ENCODE results near the gene SMNDC1. TPM values are rescaled to one million over a fixed set of nuclear protein-coding genes. Genes with fewer than 3 reads are reported as not detected.
A peak's percentile ranks its signal among the peaks of the same experiment; 100 is the strongest.

Gene SMNDC1
- total and polyA plus RNA-seq, 11 donors, result 5.2 to 23.1 (median 20.6) TPM

DNA sequence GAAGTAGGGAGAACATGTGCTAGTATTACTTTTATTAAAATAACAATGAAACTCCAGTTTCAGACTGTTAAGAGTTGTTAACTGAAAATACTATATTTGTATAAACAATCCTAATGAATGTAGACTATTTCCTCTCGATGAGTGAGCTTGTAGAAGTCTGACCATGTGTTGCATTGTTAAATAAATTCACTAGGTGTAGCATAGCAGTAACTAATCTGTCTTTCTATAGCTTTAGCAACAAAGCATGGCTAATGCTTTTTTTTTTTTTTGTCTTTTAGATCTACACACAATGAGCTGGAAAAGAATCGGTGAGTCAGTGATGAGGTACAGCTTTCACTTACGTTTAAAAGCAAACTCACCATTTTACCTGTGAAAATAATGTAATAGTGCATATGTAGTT is 60.2 kb downstream of the SMNDC1 start:
- ATAC-seq (no peak), DNase-seq (no peak)
- Histone ChIP-seq H3K27ac (no peak overlapping the region), H3K36me3 (peaks cover 0 to 22% (median 14%) of the 10 kb centered on the region in 9 donors), H3K27me3 (no peaks in the 10 kb centered on the region), H3K9me3 (no peaks in the 10 kb centered on the region), H3K4me3 (no peak overlapping the region), H3K4me1 (peaks cover 0 to 44% (median 17%) of the 10 kb centered on the region in 12 donors)
- intact Hi-C loops (cut with DNase I), result no loop called here
- 82 to 88% (median 85%) methylated on average over 3 of the region's 3 CpGs for WGBS, 4 donors
- no peak for TF ChIP-seq POLR2A (IDR thresholded peaks at IDR 0.05)
- TF ChIP-seq, protein P1, sequence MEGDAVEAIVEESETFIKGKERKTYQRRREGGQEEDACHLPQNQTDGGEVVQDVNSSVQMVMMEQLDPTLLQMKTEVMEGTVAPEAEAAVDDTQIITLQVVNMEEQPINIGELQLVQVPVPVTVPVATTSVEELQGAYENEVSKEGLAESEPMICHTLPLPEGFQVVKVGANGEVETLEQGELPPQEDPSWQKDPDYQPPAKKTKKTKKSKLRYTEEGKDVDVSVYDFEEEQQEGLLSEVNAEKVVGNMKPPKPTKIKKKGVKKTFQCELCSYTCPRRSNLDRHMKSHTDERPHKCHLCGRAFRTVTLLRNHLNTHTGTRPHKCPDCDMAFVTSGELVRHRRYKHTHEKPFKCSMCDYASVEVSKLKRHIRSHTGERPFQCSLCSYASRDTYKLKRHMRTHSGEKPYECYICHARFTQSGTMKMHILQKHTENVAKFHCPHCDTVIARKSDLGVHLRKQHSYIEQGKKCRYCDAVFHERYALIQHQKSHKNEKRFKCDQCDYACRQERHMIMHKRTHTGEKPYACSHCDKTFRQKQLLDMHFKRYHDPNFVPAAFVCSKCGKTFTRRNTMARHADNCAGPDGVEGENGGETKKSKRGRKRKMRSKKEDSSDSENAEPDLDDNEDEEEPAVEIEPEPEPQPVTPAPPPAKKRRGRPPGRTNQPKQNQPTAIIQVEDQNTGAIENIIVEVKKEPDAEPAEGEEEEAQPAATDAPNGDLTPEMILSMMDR (IDR thresholded peaks at IDR 0.05), result no peak

DNA sequence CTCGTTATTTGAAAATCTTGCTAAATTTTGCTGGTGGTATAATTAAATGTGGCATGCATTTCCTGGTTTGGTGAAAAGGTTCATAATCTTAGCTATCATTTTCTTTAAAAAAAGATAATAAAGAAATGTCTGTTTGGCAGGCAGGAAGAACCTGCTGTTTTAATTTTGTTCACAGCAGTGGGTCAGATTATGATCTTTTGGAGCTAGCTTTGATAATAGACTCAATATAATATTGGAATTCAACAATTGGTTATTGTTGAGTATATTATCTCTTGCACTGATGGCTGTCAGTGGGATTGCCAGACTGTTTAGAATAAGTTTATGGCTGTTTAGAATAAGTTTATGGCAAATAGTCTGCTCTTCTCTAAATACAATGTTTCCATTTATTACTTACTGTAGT is 62.2 kb downstream of the SMNDC1 start:
- Histone ChIP-seq H3K9me3 (peaks cover 0 to 12% (median 0%) of the 10 kb centered on the region in 12 donors), H3K4me3 (no peak overlapping the region), H3K27ac (no peak overlapping the region), H3K27me3 (no peaks in the 10 kb centered on the region), H3K36me3 (peaks cover 0 to 35% (median 18%) of the 10 kb centered on the region in 9 donors), H3K4me1 (peaks cover 0 to 48% (median 17%) of the 10 kb centered on the region in 12 donors)
- no peak for ATAC-seq
- no peak for DNase-seq
- WGBS, 4 donors, result 77 to 89% (median 83%) methylated on average over 1 of the region's 1 CpG
- TF ChIP-seq, protein P1 (IDR thresholded peaks at IDR 0.05), result no peak
- TF ChIP-seq POLR2A (IDR thresholded peaks at IDR 0.05), result no peak
- intact Hi-C loops (cut with DNase I), result no loop called here

DNA sequence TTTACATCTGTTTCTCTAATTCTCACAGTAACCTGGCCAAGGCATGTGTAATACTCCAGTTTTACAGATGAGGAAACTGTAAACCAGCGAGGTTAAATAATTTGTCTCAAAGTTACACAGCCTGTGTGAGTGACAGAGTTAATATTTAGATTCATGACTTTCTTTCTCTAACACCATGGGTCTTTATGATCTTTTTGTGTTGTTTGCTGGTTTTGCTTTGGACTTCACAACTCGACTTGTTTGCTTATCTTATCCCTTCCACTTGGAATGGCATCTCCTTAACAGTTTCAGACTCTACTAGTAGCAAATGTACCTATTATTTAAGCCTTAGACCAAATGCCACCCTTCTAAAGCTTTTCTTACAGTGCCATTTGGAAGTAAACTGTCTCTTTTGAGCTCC is 62.9 kb downstream of the SMNDC1 start:
- Histone ChIP-seq H3K27ac (peak overlapping the region in 3 of 12 donors; percentile 4 to 29 (median 23)), H3K36me3 (peaks cover 0 to 41% (median 20%) of the 10 kb centered on the region in 9 donors), H3K9me3 (peaks cover 0 to 16% (median 0%) of the 10 kb centered on the region in 12 donors), H3K4me3 (no peak overlapping the region), H3K27me3 (no peaks in the 10 kb centered on the region), H3K4me1 (peaks cover 0 to 48% (median 17%) of the 10 kb centered on the region in 12 donors)
- intact Hi-C loops (cut with DNase I), result no loop called here
- ATAC-seq (no peak), DNase-seq (no peak)
- WGBS, 4 donors, result 39 to 62% (median 48%) methylated on average over 2 of the region's 2 CpGs
- TF ChIP-seq, protein P1 (IDR thresholded peaks at IDR 0.05), result no peak
- TF ChIP-seq POLR2A (IDR thresholded peaks at IDR 0.05), result no peak

DNA sequence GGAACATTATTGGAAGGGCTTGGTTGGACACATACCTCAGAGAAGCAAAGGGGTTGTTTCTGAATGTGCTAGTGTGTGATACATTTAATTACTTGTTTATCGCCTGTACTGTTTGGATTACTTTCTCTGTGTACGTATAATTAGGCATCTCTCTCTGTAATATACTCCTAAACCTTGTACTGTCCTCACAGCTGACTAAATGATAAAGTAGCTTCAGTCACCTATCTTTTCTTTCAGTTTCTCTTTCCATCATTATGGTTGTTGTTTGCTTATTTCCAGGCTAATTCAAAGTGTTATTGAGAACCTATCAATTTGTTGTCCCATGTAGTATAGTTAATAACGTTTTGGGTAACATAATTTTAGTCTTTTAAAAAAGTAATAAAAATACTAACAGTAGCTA is 63.3 kb downstream of the SMNDC1 start:
- peak overlapping the region in 1 of 12 donors; percentile 9 for H3K4me3 ChIP-seq
- H3K4me1 ChIP-seq, result peaks cover 0 to 48% (median 17%) of the 10 kb centered on the region in 12 donors
- no peaks in the 10 kb centered on the region for H3K27me3 ChIP-seq
- TF ChIP-seq, protein P1 (IDR thresholded peaks at IDR 0.05), result no peak
- TF ChIP-seq POLR2A (IDR thresholded peaks at IDR 0.05), result no peak
- DNase-seq (no peak), ATAC-seq (peak in 1 of 4 donors; percentile 13)
- peaks cover 0 to 16% (median 0%) of the 10 kb centered on the region in 12 donors for H3K9me3 ChIP-seq
- H3K36me3 ChIP-seq, result peaks cover 0 to 39% (median 20%) of the 10 kb centered on the region in 9 donors
- intact Hi-C loops (cut with DNase I), result no loop called here
- peak overlapping the region in 2 of 12 donors; percentile 4 to 29 for H3K27ac ChIP-seq
- 59 to 68% (median 63%) methylated on average over 3 of the region's 3 CpGs for WGBS, 4 donors

Other genes with a start within 250 kb of the SMNDC1 start
- gene MXI1, start 97.3 kb downstream of the SMNDC1 start, total RNA-seq, result 10 to 100 TPM; 42.6 to 83.2 (median 61.6) TPM
- 10 to 100 TPM; 20.3 to 39.5 TPM for gene MXI1, start 97.3 kb downstream of the SMNDC1 start, polyA plus RNA-seq
- 10 to 100 TPM in 7 of 9 donors, 1 to 10 TPM in 2; 5.5 to 36.4 (median 16.1) TPM for gene DUSP5, start 193.0 kb upstream of the SMNDC1 start, total RNA-seq
- 10 to 100 TPM in 1 of 2 donors, 1 to 10 TPM in 1; 3.5 to 42.7 TPM for gene DUSP5, start 193.0 kb upstream of the SMNDC1 start, polyA plus RNA-seq

Data from heart left ventricle (tissue), 16 donors.